ENCODE measurements around the gene CD2BP2.
A peak's percentile ranks its signal among the peaks of the same experiment; 100 is the strongest.
"Not testable (repeated sequence)": the region's sequence is repeated elsewhere in the genome, so short reads cannot be mapped to it uniquely, and the experiment has no call there.

Gene CD2BP2

DNA sequence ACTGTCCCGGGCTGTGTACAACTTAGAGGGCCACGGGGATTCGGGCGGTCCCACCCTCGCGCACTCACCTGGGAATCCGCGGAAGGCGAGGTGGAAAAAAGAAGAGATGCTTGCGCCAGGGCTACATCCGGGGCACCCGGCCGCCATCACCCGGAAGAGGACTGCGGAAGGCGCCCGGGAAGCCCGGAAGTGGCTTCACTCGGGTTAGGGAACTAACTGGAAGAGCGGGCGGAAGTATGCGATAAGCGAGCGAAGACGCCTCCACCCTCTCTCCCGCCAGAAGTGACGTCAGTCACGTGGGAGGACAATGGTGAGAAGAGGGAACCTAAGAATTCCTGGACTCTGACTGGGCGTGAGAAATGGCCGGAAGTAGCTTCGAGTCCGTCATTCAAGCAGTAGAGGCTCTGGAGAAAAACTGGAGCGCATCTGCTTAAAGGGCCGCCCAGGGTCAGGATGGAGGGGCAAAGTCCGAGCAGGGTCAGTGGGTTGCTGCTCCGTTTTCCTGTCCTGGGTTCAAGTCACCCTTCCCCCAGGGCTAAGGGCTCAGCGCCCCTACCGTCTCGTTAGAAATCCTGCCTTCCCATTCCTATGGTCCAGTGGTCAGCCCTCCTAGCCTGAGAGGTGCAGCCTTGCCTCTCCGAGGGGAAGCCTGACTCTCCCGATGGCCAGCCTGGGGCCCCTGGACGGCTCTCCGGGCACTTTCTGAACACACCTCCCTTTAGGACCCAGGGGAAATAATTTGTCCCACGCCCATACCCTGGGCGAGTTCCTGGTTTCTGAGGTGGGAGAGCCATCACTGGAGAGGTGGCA lies at the start of gene CD2BP2:
TSS of gene CD2BP2 (minus strand) at position 165 of the 810 bp plus-strand sequence. CDS start 627 bp downstream, outside the sequence.
- peak; percentile 96 for DNase-seq

DNA sequence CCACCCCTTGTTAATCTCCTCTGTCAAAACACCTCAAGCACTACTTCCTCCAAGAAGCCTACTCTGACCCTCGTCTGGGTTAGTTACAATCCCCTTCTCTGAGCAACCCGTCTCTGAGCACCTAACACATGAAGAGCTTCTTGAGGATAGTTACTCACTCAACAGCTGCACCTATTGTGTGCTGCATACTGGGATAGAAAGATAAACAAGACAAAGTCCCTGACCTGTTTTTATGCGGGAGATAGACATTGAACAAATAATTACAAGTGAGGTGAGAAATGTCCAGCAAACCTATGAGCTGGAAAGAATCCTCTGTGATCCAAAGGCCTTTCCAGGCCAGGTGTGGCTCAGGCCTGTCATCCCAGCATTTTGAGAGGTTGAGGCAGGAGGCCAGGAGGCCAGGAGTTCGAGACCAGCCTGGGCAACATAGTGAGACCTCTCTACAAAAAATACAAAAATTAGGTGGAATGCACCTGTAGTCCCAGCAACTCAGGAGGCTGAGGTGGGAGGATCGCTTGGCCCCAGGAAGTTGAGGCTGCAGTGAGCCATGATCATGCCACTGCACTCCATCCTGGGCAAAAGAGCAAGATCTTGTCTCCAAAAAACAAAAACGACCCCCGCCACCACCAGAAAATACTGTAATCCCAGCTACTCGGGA lies 46.8 kb upstream of the CD2BP2 start:
- DNase-seq: no peak

DNA sequence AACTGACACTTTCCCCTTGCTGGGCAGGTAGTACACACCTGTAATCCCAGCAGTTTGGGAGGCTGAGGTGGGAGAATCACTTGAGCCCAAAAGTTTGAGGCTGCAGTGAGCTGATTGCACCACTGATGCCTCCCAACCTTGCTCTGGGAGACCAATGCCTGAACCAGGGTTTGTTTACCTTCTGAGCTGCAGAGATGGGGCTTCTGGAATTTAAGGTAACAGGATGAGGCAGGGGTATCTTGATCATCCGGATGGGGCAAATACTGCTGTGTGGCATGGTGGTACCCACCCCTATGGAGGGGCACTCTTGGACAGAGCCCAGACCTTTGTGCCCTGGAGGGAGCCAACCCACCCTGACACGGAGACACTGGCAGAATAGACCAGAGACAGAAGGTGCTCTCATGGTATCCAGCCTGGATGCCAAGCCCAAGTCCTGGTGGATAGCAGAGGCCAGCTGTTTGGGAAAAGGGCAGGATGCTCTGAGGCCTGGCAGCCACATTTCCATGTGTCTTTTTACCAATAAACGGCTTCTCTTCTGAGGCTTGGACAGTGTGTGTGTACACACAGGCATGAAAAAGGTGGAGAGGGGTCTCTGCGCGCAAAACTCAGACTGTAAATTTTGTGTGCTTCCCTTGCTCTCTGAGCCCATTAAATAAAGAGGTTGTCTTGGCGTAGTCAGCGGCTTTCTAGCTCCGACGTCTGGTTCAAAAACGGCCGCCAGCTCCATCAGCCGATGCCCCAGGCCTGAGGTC lies 44.5 kb upstream of the CD2BP2 start:
- DNase-seq: no peak

DNA sequence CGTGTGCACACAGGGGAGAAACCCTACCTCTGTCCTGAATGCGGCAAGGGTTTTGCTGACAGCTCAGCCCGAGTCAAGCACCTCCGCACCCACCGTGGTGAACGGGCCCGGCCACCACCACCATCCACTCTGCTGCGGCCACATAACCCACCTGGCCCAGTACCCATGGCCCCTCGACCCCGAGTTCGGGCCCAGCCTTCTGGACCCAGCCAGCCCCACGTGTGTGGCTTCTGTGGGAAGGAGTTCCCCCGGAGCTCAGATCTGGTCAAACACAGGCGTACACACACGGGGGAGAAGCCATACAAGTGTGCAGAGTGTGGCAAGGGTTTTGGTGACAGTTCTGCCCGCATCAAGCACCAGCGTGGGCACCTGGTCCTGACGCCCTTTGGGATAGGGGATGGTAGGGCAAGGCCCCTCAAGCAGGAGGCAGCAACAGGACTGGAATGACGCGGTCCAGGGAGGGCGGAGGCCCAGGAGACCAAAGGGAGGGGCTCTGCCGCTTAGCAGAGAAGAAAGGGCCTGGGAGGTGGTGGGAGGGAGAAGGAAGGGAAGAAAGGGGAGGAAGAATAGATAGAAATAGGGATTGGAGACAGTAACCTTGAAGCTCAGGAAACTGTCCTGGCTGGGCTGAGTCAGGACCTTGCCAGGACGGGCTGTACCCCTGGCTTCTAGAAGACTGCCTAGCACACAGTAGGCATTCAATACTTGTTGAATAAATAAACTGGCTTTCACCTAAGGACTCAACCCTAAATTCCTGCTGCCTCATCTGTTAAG lies 43.7 kb upstream of the CD2BP2 start:
- no peak for DNase-seq

DNA sequence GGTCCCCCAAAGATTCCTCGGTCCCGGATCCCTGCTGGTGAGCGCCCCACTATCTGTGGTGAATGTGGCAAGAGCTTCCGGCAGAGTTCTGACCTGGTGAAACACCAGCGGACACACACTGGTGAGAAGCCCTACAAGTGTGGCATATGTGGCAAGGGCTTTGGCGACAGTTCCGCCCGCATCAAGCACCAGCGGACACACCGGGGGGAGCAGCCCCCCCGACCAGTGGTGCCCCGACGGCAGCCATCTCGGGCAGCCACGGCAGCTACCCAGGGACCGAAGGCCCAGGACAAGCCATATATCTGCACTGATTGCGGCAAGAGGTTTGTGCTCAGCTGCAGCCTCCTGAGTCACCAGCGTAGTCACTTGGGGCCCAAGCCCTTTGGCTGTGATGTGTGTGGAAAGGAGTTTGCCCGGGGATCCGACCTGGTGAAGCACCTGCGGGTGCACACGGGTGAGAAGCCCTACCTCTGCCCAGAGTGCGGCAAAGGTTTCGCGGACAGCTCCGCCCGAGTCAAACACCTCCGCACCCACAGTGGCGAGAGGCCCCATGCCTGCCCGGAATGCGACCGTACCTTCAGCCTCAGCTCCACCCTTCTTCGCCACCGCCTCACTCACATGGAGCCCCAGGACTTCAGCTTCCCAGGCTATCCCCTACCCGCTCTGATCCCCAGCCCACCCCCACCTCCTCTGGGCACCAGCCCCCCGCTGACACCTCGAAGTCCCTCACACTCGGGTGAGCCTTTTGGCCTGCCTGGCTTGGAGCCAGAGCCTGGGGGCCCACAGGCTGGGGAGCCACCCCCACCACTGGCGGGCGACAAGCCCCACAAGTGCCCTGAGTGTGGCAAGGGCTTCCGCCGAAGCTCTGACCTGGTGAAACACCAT lies 42.9 kb upstream of the CD2BP2 start:
- no peak for DNase-seq

DNA sequence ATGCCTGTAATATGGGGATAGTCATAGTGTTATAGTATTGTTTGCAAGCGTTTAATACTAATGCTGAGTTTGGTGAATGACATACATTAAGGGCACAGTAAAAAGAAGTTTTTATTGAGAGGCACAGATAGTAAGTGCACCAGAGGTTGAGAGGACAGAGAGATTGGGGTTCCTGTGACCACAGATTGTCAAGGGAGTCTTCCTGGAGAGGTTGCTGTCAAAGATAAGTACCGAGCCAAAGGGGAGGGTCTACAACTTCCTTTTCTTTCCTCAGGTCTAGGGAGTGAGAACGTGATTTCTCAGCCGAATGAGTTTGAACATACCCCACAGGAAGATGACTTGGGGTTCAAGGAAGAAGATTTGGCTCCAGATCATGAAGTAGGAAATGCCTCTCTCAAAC lies 41.9 kb upstream of the CD2BP2 start:
- DNase-seq: no peak

DNA sequence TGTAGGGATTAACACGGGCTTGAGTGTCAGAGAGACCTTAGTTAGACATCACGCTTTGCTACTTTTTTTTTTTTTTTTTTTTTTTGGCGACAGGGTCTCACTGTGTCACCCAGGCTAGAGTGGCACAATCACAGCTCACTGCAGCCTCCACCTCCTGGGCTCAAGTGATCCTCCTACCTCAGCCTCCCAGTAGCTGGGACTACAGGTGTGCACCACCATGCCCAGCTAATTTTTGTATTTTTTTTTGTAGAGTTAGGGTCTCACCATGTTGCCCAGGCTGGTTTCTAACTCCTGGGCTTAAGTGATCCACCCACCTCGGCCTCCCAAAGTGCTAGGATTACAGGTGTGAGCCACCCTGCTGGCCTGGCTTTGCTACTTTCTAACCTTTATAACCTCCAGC lies 41.5 kb upstream of the CD2BP2 start:
- DNase-seq: not testable (repeated sequence)

DNA sequence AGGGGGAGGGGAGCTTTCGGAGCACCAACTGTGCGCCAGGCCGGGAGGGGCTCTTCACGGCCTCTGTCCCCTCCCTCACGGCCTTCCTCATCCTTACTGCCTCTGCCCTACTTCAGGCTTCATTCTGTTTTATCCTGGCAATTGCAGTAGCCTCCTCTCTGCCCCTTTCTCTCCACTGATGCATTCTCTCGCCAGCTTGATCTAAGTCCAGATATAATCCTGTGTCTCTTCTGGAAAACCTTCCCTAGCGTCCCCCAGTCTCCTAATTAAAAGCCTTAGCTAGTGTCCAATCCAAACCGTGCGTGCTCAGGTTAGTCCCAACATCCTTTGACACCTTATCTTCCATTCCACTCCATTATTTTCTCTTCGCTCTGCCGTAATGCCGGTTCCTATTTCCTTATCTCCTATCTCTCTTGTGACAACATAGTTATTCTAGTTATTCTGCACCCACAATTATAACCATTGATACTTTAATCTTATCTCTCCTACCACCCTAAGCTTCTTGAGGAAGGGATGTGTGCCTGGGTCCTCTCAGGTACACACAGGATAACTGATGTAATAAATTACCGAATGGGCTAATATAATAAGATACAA lies 41.0 kb upstream of the CD2BP2 start:
- no peak for DNase-seq

DNA sequence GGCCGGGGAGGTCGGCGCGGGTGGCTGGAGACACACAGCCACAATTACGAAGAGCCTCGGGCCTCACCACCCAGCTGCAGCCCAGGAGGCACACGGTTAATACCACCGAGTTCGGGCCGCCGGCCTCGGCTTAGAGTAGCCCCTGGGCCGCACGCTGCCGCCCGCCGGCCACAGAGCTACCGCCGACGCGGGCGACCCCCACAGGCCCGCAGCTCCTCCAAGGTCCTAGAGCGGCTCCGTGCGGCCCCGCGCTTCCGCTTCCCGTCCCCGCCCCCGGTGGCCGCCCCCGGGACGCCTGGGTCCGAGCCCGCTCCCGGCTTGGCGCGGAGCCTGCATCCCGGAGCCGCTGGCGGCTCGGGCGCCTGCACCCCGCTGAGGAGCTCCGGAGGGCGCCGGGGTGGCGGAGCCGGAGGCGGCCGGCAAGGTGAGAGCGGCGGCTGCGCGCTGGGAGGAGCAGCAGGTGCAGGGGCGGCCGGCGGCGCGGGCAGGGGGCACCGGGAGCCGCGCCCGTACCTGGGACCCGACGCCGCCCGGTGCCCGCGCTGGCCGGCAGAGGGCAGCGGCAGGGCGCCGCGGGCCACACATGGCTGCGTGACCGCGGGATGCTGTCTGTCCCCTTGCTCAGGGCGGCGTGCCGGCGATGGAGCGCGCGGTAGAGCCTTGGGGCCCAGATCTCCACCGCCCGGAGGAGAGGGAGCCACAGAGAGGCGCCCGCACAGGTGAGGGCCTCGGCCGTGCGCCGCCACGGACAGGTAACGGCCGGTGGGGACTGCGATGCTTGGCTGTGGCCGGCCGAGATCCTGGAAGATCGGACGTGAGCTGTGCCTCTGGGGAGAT lies 40.3 kb upstream of the CD2BP2 start, which contains the start of gene ZNF48:
TSS of gene ZNF48 (plus strand) at position 266 of the 837 bp plus-strand sequence. CDS start at position 641, 375 bp downstream.
- peak; percentile 60 for DNase-seq

DNA sequence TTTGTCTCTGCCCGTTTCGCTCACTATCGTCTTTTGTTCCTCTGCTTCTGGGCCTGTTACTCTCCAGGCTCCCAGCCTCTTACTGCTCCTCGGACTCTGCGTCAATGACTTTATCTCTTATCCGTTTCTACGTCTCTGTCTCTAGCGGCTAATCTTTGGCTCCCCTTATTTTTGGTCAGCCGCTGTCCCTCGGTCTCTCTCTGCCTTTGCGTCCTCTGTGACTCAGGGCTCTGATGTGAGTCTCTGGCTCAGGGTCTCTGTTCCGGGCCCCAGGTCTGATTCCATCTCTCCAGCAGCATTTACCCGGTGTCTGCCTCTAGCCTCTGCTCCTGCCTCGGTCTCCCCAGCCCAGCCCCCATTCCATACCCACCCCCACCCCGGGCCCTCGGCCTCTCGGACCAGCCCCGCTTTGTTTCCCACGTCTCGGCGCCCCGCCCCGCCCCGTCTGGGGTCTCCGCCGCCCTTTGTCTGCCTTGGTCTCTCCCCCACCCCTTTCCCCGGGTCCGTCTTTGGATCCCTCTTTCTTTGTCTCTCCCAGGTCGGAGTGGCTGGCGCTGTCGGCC lies 39.6 kb upstream of the CD2BP2 start:
- DNase-seq: no peak

DNA sequence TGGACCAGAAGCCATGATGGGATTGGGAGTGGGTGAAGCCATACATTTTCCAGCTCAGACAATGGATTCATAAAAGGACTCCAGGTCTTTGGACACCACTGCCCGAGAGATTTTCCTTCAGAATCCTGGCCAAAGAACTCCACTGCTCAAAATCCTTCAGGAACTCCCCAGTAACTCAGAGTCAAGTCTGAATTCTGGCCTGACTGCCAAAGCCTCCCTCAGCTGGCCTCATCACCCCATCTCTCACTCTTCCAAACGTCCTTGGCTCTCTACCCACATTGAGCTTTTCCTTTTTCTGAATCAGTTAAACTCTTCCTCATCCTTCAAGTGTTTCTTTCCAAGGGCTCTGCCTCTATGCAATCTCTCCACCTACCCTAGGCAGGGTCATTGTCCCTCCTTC lies 28.4 kb upstream of the CD2BP2 start:
- no peak for DNase-seq

DNA sequence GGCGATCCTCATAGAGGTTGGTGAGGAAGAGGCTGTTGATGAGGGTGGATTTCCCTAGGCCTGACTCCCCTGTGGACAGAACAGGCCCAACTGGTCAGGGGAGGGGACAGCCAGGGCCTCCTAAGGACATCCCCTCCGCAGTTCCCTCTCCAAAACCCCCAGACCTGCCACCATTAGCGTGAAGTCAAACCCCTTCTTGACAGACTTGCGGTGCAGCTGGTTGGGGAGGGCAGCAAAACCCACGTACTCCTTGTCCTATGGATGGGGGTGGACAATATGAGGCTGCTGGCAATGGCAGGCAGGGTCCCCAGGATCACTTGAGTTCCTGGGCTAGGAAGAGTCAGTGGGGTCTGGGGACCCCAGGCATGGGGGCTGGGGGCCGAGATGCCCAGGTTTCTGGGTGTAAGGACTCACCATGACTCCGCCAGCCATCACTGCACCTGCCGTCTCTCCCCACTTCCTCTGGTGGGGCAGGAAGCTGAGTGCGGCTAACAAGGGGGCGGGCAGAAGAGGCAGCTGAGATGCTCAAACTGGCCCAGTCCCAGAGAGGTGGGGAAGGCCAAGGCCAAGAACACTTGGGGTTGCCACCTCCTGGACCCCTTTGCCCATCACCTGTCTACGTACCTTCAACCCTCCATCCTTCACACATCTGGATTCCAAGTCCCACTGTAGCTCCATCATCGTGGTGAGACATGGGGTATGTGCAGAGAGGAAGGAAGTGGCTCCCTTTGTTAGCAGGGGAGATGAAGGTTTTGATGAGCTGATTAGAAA lies 27.2 kb upstream of the CD2BP2 start, which contains the start of gene SEPTIN1:
TSS of gene SEPTIN1 (minus strand) at position 451 of the 771 bp plus-strand sequence. CDS start at position 432, 19 bp downstream.
- no peak for DNase-seq

DNA sequence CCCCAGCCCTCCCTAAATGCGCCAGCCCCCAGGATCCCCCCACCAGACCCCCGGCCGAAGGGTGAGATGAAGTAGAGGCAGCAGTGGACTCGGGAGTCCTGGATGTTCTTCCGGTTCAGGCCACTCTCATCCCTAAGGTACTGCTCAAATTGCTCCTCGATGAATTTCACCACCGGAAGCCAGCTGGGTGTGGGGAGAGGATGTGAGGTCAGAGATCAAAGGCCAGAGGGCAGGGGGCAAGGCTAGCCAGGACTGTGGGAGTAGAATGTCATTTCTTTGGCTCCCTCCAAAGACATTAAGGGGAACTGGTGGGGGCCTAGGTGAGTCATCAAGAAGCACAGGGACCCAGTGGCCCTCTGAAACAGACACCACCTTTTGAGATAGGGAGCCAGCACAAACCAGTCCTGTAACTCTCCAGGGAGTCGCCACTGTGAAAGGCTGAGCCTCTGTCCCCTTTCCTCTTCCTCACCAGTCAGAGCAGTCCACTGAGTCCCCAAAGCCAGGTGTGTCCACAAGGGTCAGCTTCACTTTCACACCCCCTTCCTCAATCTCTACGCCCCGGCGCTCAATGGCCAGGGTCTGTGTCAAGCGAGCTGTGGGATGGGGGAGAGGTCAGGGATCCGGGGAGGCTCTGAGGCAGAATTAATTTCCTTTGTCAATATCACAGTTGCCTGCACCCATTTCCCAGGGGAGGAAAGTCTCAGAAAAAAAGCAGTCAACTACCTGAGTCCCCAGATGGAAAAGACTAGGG lies 26.4 kb upstream of the CD2BP2 start:
- DNase-seq: no peak

DNA sequence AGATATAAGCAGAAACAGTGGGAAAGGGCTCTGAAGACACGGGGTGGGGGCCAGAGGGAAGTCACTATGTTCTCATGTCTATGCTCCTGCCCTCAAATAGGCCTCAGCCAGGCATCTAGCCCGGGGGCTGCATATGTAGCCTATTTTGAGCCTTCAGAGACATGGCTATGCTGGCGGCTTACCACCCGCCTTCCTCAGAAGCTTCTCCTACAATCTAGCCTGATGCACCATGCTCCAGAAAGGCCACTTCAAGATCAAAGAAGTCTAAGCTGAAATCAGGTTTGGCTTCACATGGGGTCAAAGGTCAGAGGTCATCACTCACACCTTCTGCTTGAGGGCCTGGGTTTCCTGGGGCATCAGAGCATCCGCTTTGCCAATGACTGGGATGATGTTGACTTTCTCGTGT lies 25.7 kb upstream of the CD2BP2 start:
- DNase-seq: no peak

DNA sequence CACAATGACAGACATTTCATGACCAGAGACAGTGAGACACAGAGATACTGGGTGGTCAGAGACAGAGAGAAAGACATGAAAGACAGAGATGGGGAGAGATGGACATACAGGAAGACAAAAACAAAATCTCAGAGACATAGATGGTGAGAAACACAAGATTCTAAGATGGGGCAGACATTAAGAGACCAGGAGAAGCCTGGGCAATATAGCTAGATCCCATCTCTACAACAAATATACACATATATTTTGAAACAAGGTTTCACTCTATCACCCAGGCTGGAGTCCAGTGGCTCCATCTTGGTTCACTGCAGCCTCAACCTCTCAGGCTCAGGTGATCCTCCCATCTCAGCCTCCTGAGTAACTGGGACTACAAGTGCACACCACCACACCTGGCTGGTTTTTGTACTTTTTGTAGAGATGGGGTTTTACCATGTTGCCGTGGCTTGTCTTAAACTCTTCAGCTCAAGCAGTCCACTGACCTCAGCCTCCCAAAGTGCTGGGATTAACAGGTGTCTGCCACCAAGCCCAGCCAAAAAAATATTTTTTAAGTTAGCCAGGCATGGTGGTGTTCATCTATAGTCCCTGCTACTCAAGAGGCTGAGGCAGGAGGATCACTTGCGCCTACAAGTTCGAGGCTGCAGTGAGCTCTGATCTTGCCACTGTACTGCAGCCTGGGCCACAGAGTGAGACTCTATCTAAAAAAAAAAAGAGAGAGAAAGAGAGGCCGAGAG lies 25.1 kb upstream of the CD2BP2 start:
- no peak for DNase-seq

DNA sequence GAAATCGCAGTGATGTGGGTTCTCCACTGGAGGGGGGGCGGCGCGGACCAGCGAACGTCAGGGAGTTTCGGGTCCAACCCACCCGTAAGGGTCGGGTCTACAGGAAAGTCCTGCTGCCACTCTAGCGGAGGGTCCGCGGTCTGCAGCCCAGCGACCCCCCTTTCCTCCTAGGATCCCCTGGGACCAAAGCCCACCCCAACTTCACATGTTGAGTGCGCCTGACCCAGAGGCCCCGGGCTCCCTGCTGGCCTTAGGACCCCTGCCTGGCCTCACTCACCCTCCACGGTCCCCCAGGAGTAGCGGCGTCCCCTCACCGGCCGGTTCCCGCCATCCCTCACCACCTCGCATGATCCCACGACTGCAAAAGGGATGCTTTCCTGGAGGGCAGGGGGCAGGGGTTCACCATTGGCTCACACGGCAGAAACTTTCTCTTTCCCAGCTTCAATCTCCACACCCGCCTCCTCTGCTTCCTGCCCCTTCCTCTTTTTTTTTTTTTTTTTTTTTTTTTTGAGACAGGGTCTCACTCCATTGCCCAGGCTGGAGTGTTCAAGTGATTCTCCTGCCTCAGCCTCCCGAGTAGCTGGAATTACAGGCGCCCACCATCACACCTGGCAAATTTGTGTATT lies 24.2 kb upstream of the CD2BP2 start:
- DNase-seq: no peak
